ENCODE results near the gene CFAP46.
"Not testable (repeated sequence)": the region's sequence is repeated elsewhere in the genome, so short reads cannot be mapped to it uniquely, and the experiment has no call there.

The CFAP46 gene

DNA sequence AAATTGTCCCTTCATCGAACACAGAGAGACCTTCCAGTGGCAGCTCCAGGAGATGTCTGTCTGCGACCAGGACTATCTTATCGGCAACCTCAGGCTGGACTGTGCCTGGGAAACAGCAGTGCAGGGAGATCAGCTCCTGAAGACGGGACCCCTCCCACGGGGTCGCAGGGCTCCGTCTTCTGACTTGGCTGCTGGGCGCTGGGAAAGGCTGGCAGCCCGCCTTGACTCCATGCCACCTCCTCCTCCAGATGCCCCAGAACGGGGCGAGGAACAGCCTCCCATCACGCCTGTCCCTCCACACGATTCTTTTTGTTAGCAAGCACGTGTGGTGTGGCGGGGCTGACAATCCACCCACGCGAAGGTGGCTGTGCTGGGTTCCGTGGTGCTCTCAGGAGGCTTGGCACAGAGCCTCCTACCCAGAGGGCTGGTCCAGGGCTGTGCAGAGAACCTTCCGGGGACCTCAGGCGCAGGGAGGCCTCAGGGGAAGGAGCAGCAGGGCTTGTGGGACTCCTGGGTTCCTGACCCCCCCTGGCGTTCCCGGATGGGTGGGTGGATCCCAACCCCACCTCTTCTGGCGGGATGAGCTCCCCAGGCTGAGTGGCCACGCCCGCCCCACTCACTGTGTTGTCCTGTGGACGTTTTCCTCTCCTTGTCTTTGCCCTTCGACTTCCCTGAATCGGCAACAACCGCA lies 108.8 kb downstream of the CFAP46 start:
- DNase-seq: no peak

DNA sequence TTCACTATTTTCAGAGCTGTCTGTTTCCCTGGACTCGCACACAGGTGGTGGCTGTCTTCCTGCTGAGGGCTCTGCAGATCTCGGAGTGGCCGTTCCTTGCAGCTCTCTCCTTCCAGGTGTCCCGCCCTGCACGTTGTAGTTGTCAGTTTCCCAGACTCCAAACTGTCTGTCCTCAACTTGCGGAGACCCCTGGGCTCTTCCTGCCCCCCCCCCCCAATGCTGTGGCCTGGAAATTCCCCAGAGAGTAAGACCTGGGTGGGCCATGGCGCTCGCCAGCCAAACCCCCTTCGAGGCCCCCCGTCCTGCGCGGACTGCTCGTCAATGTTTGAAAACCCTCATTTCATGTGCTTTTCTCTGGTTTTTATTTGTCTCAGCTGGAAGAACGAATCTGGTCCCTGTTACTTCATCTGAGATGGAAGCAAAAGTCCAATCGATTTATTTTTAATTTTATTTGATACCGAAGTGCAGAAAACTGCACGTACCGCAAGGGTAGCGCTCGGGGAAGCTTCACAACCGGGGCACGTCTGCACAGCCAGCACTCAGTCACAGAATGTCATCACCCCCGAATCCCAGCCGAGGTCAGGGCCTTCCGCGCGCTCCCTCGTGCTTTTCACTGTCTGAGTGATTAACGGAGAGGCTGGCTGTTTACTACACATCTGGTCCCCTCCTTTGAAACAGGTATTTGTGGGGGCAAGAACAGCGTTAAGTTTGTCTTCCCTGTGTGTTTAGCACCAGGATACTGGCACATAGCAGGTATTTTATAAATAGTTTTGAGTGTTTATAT lies 110.0 kb downstream of the CFAP46 start:
- no peak for DNase-seq

DNA sequence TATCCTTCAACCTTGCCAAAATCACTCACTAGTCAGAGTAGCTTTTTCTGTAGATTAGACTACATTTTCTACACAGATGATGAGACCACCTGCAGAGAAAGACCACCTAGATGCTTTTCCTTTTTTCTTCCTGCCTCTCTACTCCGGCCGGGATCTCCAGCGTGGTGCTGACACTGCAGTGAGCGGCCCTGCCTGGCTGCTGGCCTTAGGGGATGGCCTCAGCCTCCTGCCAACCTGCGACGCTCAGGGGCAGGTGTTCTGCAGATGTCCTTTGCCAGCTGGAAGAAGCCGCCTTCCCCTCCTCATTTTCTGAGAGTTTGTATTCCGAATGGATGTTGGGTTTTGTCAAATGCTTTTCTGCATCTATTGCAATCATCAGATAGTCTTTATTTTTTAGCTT lies 113.0 kb downstream of the CFAP46 start:
- DNase-seq: no peak

DNA sequence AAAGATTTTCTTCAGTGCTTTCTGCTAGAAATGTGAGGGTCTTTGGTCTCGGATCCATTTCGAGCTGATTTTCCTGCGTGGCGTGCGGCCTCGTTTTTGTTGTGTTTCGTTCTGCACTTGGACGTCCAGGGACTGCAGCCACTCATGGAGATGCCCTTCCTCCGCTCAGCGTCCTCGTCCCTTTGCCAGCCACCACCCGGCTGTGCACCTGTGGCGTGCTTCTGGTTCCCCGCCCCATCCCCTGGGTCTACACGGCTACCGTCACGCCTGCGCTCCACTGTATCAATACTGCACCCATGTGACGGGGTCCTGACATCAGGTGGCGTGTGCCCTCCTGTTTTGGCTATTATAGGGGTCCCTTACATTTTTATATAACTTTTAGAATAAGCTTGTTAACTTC lies 113.7 kb downstream of the CFAP46 start:
- DNase-seq: no peak

DNA sequence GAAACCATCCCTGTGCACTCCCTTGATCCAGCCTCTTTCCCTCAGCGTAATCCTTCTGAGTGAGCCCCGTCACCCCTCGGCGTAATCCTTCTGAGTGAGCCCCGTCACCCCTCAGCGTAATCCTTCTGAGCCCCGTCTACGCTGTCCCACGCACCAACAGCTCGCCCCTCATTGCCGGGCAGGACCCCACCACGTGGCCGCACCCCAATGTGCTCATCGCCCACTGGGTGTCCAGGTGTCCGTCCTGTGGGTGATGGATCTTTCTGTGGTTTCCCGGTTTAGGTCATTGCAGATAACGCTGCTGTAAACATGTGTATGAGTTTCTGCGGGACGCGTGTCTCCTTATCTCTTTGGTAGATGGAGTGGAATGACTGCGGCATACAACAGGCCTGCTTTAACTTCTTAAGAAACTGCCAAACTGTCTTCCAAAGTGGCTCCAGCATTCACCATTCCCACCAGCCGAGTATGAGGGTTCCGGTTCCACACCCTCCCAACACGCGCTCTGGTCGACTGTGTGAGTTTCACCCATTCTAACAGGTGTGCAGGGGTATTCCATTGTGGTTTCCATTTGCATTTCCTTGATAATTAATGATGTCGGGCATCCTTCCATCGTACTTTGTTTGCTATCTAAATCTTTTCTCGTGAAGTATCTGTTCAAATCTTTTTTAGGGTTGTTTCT lies 114.4 kb downstream of the CFAP46 start:
- DNase-seq: no peak

DNA sequence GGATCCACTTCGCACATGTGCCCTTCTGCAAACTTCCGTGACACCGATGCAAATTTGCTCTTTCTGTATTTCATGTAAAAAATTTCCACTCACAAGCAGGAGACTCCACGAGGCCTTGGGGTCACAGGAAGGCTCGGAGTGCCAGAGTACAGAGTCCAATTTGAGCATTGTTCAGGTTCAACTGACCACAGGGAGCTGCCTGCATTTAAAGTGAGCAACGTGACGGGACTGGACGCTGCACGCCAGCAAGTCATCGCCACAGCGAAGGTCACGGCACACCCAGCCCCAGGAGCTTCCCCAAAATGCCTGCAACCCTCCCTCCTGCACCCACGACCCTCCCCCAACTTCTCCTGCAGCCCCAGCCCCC lies 115.0 kb downstream of the CFAP46 start:
- no peak for DNase-seq

DNA sequence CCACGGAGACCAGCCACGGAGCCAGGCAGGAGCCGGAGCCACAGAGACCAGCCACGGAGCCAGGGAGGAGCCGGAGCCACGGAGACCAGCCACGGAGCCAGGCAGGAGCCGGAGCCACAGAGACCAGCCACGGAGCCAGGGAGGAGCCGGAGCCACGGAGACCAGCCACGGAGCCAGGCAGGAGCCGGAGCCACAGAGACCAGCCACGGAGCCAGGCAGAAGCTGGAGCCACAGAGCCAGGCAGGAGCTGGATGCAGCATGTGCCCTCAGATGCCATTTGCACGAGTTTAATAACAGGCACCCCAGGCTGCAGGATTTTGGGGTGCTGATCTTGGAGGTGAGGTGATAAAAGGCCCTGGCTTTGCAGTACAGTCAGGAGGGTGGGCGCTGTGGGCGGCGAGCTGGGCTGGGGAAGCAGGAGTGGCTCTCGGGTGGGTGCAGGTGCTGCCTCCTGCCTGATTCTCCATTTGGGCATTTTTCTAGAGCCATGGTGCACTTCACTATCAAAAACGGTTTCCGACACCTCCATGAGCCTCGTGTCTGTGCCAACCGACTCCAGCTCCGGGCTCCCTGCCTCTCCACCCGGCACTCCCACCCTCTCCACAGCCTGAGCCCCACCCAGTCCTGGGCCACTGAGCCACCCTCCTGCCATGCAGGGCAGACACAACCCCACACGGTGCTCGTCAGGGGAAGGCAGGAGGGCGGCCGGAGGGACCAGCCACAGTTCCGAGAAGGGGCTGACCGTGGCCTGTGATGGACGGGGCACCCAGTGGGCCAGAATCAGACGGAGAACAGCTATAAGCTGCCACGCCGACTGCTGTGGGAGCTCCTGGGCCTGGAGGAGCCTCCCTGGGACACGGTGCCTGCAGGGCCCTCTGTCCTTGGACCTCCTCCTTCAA lies 115.6 kb downstream of the CFAP46 start:
- DNase-seq: no peak

DNA sequence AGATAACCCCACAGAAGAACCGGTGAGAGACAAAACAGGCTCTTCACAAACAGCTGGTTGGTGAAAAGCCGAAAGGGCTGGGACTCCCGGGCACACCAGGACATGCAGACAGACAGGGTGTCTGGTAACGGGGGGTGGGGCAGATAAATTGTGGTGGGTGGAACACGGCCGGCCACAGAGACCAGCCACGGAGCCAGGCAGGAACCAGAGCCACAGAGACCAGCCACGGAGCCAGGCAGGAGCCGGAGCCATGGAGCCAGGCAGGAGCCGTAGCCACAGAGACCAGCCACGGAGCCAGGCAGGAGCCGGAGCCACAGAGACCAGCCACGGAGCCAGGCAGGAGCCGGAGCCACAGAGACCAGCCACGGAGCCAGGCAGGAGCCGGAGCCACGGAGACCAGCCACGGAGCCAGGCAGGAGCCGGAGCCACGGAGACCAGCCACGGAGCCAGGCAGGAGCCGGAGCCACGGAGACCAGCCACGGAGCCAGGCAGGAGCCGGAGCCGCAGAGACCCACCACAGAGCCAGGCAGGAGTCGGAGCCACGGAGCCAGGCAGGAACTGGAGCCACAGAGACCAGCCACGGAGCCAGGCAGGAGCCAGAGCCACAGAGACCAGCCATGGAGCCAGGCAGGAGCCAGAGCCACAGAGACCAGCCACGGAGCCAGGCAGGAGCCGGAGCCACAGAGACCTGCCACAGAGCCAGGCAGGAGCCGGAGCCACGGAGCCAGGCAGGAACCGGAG lies 116.4 kb downstream of the CFAP46 start:
- not testable (repeated sequence) for DNase-seq

DNA sequence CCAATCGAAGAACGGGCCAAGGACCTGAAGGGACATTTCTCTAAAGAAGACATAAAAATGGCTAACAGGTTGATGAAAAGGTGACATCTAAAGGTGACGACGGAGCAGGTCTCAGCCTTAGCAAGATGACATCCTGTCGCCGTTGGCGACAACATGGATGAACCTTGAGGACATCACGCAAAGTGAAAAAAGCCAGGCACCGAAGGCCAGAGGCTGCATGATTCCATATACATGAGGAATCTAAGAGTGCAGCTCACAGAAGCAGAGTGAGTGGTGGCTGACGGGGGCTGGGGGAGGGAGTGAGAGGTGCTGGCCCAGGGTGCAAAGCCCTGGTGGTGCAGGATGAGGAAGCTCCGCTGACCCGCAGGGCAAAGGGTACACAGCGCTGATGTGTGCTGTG lies 122.3 kb downstream of the CFAP46 start:
- DNase-seq: no peak

DNA sequence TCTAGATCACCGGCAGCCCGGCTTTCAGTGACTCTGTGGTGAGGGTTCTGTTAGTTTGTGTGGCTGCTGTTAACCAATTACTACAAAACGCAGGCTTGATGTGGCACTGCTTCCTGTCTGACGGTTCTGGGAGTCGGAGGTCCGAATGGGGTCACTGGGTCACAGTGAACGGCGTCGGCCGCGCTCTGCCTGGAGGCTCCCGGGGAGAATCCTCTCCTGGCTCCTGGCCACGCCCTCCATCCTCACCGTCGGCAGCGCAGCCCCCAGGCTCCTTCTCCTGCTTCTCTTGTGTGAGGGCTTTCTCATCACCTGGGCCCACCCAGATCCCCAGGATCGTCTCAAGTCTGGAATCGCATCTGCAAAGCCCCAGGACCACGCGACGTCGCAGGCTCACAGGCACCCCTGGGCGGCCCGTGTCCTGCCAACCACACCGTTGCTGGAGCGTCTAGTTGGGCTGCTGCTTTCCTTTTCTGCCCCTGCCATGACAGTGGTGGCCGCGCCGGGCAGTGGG lies 124.6 kb downstream of the CFAP46 start:
- no peak for DNase-seq

DNA sequence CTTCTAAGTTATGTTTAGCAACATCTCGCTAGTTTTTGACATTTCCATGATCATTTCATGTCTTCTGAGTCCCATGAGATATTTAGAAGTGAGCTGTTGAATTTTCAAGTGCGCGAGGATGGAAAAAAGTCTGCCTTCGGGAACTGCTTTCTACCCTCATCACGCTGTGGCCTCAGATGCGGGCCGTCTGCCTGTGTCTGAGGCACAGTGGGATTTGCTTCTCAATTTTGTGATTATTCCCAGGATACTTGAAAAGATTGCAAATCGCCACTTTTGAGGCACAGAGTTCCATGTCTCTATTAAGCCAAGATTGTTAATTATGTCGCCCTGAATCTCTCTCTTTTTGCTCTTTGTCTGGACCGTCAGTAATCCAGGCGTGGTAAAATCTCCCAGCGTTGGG lies 125.7 kb downstream of the CFAP46 start:
- DNase-seq: no peak

DNA sequence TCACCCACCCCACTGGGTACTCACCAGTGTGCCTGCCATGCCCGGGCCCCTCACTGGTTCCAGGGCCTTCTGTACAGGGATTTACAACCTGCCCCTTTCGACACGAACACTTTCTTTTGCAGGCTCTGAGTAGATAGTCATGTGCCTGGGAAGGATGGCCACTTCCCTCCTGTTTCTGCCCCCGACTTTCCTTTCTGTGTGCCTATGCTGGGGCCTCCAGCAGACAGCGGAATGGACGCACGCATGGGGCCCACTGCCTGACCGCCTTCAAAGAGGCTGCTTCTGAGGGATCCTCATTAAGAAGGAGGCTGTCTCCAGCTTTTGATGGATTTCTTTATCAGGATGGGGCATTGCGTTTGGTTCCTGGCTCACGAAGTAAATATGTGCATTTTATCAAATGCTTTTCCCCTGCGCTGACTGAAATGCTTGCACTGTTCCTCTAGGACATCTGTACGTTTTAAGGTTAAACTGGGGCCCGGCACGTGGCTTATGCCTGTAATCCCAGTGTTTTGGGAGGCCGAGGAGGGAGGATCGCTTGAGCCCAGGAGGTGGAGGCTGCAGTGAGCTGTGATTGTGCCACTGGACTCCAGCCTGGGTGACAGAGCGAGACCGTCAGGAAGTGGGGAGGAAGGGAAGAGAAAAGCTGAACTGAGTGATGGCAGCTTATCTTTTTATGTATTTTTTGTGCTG lies 127.1 kb downstream of the CFAP46 start:
- no peak for DNase-seq

DNA sequence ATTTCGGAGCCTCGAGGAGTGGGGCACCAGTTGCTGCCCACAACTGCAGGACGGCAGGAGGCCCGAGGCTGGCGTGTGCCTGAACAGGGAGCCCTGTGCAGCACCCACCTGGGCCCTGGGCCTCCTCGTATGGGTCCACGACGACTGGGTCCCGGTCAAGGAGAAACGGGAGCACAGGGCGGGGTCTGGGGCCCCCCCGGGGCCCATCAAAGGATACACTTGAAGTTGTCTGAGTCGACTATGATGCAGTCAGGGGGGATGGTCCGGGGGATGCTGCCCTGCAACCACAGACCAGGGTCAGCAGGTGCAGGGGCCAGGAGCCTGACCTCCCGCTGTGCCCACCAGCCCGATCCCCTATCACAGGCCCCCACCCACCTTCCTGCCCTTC lies 127.9 kb downstream of the CFAP46 start:
- no peak for DNase-seq

DNA sequence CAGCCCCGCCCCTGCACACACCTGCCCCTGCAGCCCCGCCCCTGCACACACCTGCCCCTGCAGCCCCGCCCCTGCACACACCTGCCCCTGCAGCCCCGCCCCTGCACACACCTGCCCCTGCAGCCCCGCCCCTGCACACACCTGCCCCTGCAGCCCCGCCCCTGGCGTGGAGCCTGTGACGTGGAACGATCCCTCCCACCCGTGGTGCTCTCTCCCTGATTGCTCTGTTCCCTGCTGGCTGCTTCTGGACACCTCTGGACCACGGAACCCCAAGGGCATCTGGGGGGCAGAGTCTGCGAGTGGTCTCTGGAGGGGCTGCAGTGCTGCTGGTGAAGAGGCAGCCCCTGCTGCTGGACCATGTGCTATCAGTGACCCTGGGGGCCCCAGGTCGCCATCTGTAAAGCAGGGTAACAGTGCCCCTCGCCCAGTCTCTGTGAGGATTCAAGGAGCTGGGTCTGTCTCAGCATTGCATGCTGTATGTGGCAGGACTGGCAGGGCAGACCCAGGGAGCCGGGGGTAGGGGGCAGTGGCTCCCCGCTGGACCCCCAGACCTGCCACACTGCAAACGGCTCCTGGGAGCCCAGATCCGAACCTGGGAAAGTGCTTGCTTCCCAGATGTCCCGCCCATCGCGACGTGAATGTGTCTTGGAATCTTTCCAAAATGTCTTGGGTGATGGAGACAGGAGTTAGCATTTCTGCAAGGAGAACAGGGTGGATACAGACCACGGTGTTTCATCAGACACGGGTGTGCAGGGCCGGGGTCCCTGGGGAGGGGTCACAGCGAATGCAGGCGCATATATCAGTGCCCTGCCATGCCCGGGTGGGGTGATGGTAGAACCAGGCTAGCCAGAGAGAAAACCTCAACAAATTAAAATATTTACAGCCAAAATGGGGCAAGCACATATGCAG lies 128.6 kb downstream of the CFAP46 start:
- DNase-seq: no peak

DNA sequence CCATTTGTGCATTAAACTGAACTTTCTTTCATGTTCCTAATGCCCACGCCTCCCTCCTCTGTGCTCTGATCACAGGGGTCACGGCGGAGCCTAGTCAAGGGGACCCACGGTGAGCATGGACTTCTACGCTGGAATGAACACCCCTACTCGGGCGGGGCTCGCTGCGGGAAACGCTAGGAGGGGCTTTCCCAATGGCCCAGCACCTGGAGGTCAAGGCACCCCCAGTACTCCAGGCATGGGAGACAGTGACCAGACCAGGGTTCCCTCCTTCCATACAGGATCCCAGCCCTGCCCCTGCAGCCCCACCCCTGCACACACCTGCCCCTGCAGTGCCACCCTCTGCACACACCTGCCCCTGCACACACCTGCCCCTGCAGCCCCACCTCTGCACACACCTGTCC lies 129.4 kb downstream of the CFAP46 start:
- no peak for DNase-seq

DNA sequence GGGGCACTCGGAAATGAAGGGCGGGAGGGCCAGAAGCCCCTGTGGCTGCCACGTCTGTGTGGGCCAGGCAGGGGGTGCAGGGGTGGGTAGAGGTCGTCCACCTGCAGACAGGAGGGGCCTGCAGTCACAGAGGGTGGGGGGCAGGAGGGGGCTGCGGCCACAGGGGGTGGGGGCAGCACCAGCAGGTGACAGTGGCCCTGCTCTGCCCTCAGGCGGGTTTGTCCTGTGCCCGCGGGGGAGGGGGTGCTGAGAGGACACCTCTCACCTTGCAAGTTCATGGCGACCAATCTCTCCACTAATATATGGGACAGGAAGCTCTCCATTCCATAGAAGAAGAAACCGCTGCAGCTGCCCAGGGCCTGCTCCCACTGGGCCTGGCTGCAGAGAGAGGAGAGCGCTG lies 129.8 kb downstream of the CFAP46 start:
- no peak for DNase-seq

DNA sequence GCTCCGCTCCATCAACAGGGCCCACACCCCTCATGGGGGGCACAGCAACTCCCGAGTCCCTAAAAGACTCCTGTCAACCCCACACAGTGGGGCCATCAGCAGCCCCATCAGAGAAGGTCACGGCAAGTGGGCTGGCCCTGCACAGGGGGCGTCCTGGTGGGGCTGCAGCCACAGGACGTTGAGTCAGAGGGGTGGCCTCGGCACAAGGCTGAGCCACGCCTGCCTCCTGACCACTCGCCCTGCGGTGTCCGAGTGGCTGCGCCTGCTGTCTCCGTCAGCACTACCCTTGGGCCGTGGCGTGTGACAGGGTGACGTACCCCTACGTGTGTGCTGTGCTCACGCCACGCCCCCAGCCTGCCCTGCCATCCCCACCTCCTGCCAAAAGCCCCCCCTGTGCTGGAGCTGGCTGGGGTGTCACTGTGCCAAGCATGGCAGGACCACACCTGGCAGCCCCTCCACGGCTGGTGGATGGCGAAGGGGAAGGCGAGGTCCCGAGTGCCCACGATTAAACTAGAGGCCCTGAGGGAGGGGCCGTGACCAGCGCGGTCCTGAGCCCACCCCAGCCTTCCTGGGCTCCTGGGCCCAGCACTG lies 130.4 kb downstream of the CFAP46 start:
- DNase-seq: no peak

Measured in amygdala (tissue), 56 donors.